ENCODE data around the gene APBB3. TPM values are rescaled to one million over a fixed set of nuclear protein-coding genes. Genes with fewer than 3 reads are reported as not detected.

Gene APBB3
- total RNA-seq, 1 experiment from 2014 or later, result 15.7 TPM

- intact Hi-C loops (cut with micrococcal nuclease; ENCODE audit: unreplicated experiment), result loop anchor here (1.0 to 10.0 kb wide), 2 partner anchors 60 to 149 kb away; no protein-coding TSS in a partner anchor
- no peaks in the 10 kb centered on the region for H3K9me3 Mint-ChIP-seq (ENCODE audit: low read depth, unreplicated experiment)
- BruUV-seq (replicated peaks), result no TSS peak
- H3K36me3 Mint-ChIP-seq (ENCODE audit: insufficient read depth, unreplicated experiment), result no peaks in the 10 kb centered on the region
- no peak for TF ChIP-seq CTCF (IDR thresholded peaks at IDR 0.05; ENCODE audit: unreplicated experiment)
- no peak overlapping the region for H3K27ac Mint-ChIP-seq (ENCODE audit: unreplicated experiment)
- peak; percentile 66 for DNase-seq
- H3K27me3 Mint-ChIP-seq (ENCODE audit: unreplicated experiment), result no peaks in the 10 kb centered on the region
- CTCF ChIA-PET, result interaction anchor here (1.2 kb wide), 1 partner anchor 18 kb away, joined by 3 read pairs; the partner anchor contains the start of gene SRA1
- no peak overlapping the region for H3K4me3 Mint-ChIP-seq (ENCODE audit: low read depth, unreplicated experiment)
- H3K4me1 Mint-ChIP-seq (ENCODE audit: low read depth, unreplicated experiment), result peaks cover 18% of the 10 kb centered on the region
These were observed 10.9 kb upstream of the APBB3 start for GRCh38 chr5:140575309-140575708.

- Mint-ChIP-seq H3K4me1 (ENCODE audit: low read depth, unreplicated experiment) (peaks cover 18% of the 10 kb centered on the region), H3K27ac (ENCODE audit: unreplicated experiment) (no peak overlapping the region), H3K27me3 (ENCODE audit: unreplicated experiment) (no peaks in the 10 kb centered on the region), H3K9me3 (ENCODE audit: low read depth, unreplicated experiment) (no peaks in the 10 kb centered on the region), H3K36me3 (ENCODE audit: insufficient read depth, unreplicated experiment) (no peaks in the 10 kb centered on the region), H3K4me3 (ENCODE audit: low read depth, unreplicated experiment) (no peak overlapping the region)
- TF ChIP-seq CTCF (IDR thresholded peaks at IDR 0.05; ENCODE audit: unreplicated experiment), result no peak
- intact Hi-C loops (cut with micrococcal nuclease; ENCODE audit: unreplicated experiment), result loop anchor here (10.0 kb wide), 1 partner anchor 151 kb away; no protein-coding TSS in a partner anchor
- no peak for DNase-seq
- BruUV-seq (replicated peaks), result no TSS peak
- CTCF ChIA-PET, result interaction anchor here (1.2 kb wide), 1 partner anchor 17 kb away, joined by 3 read pairs; the partner anchor contains the start of gene SRA1
These were observed 9.8 kb upstream of the APBB3 start for GRCh38 chr5:140574165-140574564.

- no peak overlapping the region for H3K27ac Mint-ChIP-seq (ENCODE audit: unreplicated experiment)
- H3K4me1 Mint-ChIP-seq (ENCODE audit: low read depth, unreplicated experiment), result peaks cover 18% of the 10 kb centered on the region
- H3K27me3 Mint-ChIP-seq (ENCODE audit: unreplicated experiment), result no peaks in the 10 kb centered on the region
- no peaks in the 10 kb centered on the region for H3K9me3 Mint-ChIP-seq (ENCODE audit: low read depth, unreplicated experiment)
- no peaks in the 10 kb centered on the region for H3K36me3 Mint-ChIP-seq (ENCODE audit: insufficient read depth, unreplicated experiment)
- intact Hi-C loops (cut with micrococcal nuclease; ENCODE audit: unreplicated experiment), result loop anchor here (10.0 kb wide), 1 partner anchor 151 kb away; no protein-coding TSS in a partner anchor
- DNase-seq, result no peak
- no peak for TF ChIP-seq CTCF (IDR thresholded peaks at IDR 0.05; ENCODE audit: unreplicated experiment)
- no TSS peak for BruUV-seq (replicated peaks)
- H3K4me3 Mint-ChIP-seq (ENCODE audit: low read depth, unreplicated experiment), result no peak overlapping the region
- CTCF ChIA-PET, result no interaction called here
These were observed 9.3 kb upstream of the APBB3 start for GRCh38 chr5:140573683-140574082.

GRCh38 chr5:140571105-140571504 lies 6.7 kb upstream of the APBB3 start:
- H3K27ac Mint-ChIP-seq (ENCODE audit: unreplicated experiment), result no peak overlapping the region
- CTCF ChIA-PET, result no interaction called here
- no peaks in the 10 kb centered on the region for H3K27me3 Mint-ChIP-seq (ENCODE audit: unreplicated experiment)
- no peak overlapping the region for H3K4me3 Mint-ChIP-seq (ENCODE audit: low read depth, unreplicated experiment)
- DNase-seq, result no peak
- peaks cover 20% of the 10 kb centered on the region for H3K4me1 Mint-ChIP-seq (ENCODE audit: low read depth, unreplicated experiment)
- no peak for TF ChIP-seq CTCF (IDR thresholded peaks at IDR 0.05; ENCODE audit: unreplicated experiment)
- intact Hi-C loops (cut with micrococcal nuclease; ENCODE audit: unreplicated experiment), result loop anchor here (10.0 kb wide), 1 partner anchor 154 kb away; no protein-coding TSS in a partner anchor
- H3K9me3 Mint-ChIP-seq (ENCODE audit: low read depth, unreplicated experiment), result no peaks in the 10 kb centered on the region
- peaks cover 12% of the 10 kb centered on the region for H3K36me3 Mint-ChIP-seq (ENCODE audit: insufficient read depth, unreplicated experiment)
- BruUV-seq (replicated peaks), result no TSS peak
